GM23248 (cell line): Measurements from ENCODE around the gene ACTG1. TPM values are rescaled to one million over a fixed set of nuclear protein-coding genes. Genes with fewer than 3 reads are reported as not detected.

Experiments
- DNase-seq: peaks from one replicate; pipeline ENCODE4 v3.0.0-alpha.2; 2015
- H2AFZ ChIP-seq: fragments of 200-600 bp; sonication (generic); 2 replicates; pipeline ENCODE4 v1.6.1; 2016; ENCODE audit warnings: antibody characterized with exemption
- H3F3A ChIP-seq: fragments of 200-600 bp; sonication (generic); 2 replicates; pipeline ENCODE4 v1.6.1; 2016; ENCODE audit warnings: mild to moderate bottlenecking, antibody characterized with exemption, mixed run types; ENCODE audit not compliant: insufficient read depth
- H3K27ac ChIP-seq: fragments of 200-600 bp; sonication (generic); 2 replicates; pipeline ENCODE4 v1.5.1; 2016; ENCODE audit warnings: mild to moderate bottlenecking
- H3K27me3 ChIP-seq: fragments of 200-600 bp; sonication (generic); replicated peaks from 2 replicates; pipeline ENCODE4 v1.6.1; 2016; ENCODE audit warnings: mild to moderate bottlenecking; ENCODE audit not compliant: insufficient read depth
- H3K36me3 ChIP-seq: fragments of 200-600 bp; sonication (generic); 2 replicates; pipeline ENCODE4 v1.6.1; 2016; ENCODE audit warnings: low read depth, mild to moderate bottlenecking
- H3K4me1 ChIP-seq: fragments of 200-600 bp; sonication (generic); 2 replicates; pipeline ENCODE4 v1.6.1; 2016; ENCODE audit warnings: mild to moderate bottlenecking; ENCODE audit not compliant: insufficient read depth
- H3K4me2 ChIP-seq: fragments of 200-600 bp; sonication (generic); one replicate; pipeline ENCODE4 v1.6.1; 2016; ENCODE audit warnings: mild to moderate bottlenecking; ENCODE audit not compliant: unreplicated experiment
- H3K4me3 ChIP-seq: fragments of 200-600 bp; sonication (generic); 2 replicates; pipeline ENCODE4 v1.5.1; 2016; ENCODE audit warnings: mild to moderate bottlenecking
- H3K79me2 ChIP-seq: fragments of 200-600 bp; sonication (generic); 2 replicates; pipeline ENCODE4 v1.6.1; 2016; ENCODE audit warnings: mild to moderate bottlenecking; ENCODE audit not compliant: insufficient read depth
- H3K9ac ChIP-seq: fragments of 200-600 bp; sonication (generic); 2 replicates; pipeline ENCODE4 v1.6.1; 2016; ENCODE audit warnings: mild to moderate bottlenecking
- H3K9me2 ChIP-seq: fragments of 200-600 bp; sonication (generic); 2 replicates; pipeline ENCODE4 v1.6.1; 2016; ENCODE audit warnings: mixed run types, mild to moderate bottlenecking, moderate library complexity; ENCODE audit not compliant: insufficient read depth
- H3K9me3 ChIP-seq: fragments of 200-600 bp; sonication (generic); one replicate; pipeline ENCODE4 v1.6.1; 2017; ENCODE audit warnings: low read depth
- H4K20me1 ChIP-seq: fragments of 200-600 bp; sonication (generic); 2 replicates; pipeline ENCODE4 v1.6.0; 2016; ENCODE audit not compliant: insufficient read depth
- EZH2 ChIP-seq: fragments of 200-600 bp; sonication (generic); IDR thresholded peaks from 2 replicates; pipeline ENCODE4 v1.6.1; 2018; ENCODE audit warnings: antibody characterized with exemption, mild to moderate bottlenecking; ENCODE audit not compliant: insufficient read depth, poor library complexity, severe bottlenecking
- EZH2phosphoT487 ChIP-seq: fragments of 200-600 bp; sonication (generic); IDR thresholded peaks from 2 replicates; pipeline ENCODE4 v1.6.1; 2018; ENCODE audit warnings: antibody characterized with exemption, moderate library complexity, mild to moderate bottlenecking, low read depth; ENCODE audit not compliant: insufficient read depth
- WGBS, 2 experiments: methylation state at CpG; one replicate each; pipeline ENCODE4 v1.1.6; 2015 to 2017; ENCODE audit warnings: low lambda C conversion rate in 2 of 2, low coverage in 1 of 2; ENCODE audit errors: missing lambda C conversion rate in 2 of 2; 5-methylcytosine and 5-hydroxymethylcytosine counted together
- in situ Hi-C: fragments of 300-500 bp; cut with MboI; formaldehyde crosslinking; loops from 2 replicates; pipeline ENCODE4 v1.15.0; 2020
- polyA plus RNA-seq: library from polyadenylated mRNA; unstranded; fragments of >200 nt; fragmentation: Nextera tagmentation; extraction: Ambion mirVana; gene quantifications from 2 replicates; pipeline ENCODE4 v1.2.1, GENCODE V29; 2016
- total RNA-seq: library from RNA; depleted of rRNA; stranded (reverse); fragments of >200 nt; shearing (Covaris generic); gene quantifications from 2 replicates; pipeline ENCODE4 v1.2.3, GENCODE V29; 2014

ACTG1 gene
- total and polyA plus RNA-seq, 2 experiments from 2014 or later = 3,778 to 9,349 TPM

DNA sequence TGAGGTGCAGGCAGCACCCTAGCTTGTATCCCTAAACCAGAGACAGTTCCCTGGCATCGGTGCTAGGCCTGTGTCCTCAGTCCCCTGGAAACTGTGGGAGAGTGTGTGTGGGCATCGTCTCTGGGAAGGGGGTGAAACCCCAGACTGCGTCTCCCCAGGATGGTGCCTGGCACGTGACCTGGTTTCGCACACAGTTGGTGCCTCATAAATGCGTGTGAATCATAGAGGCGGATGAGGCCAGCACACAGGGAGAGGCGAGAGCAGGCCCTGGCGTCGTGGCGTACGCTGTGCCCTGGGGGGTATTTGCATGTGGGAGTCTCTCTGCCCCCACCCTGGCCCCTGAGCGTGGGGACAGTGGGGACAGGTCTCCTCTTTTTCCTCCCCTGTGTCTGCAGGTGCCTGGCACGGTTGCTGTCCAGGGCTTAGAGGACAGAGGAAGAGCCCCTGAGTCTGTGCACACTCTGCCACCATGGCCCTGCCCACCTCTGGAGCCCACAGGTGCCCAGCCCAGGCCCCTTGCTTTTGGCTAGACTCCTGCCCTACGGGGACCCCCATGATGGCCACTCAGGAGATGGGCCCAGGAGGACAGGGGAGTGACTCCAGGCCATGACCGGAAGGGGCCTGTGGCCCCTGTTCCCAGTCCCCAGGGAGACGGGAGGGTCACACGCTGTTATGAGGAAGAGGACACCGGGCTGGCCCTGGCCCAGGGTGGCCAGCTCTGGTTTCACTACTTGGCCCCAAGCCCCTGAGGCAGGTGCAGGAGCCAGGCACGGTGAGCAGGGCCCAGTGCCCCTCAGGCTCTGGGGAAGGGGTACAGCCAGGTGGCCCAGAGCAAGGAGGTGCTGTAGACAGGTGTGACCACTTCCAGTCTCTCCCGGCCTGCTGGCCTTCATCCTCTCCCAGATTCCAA, 14.3 kb upstream of the ACTG1 start:
- H3F3A ChIP-seq = no peaks in the 10 kb centered on the region
- no peak overlapping the region for H2AFZ ChIP-seq
- no peaks in the 10 kb centered on the region for H3K9me3 ChIP-seq
- H3K79me2 ChIP-seq = no peaks in the 10 kb centered on the region
- H3K4me2 ChIP-seq = no peak overlapping the region
- H3K9me2 ChIP-seq = no peaks in the 10 kb centered on the region
- in situ Hi-C loops = no loop called here
- no peak overlapping the region for H3K4me3 ChIP-seq
- peaks cover 10% of the 10 kb centered on the region; the same call in 1 of the 2 replicates for H3K4me1 ChIP-seq
- whole genome bisulfite sequencing, 2 experiments = 87 to 89% methylated on average over 20 to 21 of the region's 21 CpGs
- DNase-seq = no peak
- H3K36me3 ChIP-seq = no peaks in the 10 kb centered on the region
- no peak overlapping the region for H3K27ac ChIP-seq
- H4K20me1 ChIP-seq = no peaks in the 10 kb centered on the region
- H3K9ac ChIP-seq = no peak overlapping the region
- TF ChIP-seq EZH2 (no peak), EZH2phosphoT487 (no peak)
- H3K27me3 ChIP-seq = no peaks in the 10 kb centered on the region

DNA sequence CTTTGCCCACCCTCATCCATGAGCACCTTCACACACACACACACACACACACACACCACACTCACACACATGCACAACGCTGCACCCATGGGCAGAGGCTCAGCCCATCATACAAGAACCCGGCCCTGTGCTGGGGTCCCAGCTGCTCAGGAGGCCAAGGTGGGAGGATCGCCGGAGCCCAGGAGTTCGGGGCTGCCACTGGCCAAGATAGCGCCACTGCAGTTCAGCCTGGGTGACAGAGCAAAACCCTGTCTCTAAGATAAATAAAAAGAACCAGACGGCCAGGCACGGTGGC, 12.2 kb upstream of the ACTG1 start:
- Histone ChIP-seq H3K9me2 (no peaks in the 10 kb centered on the region), H3K27me3 (no peaks in the 10 kb centered on the region), H4K20me1 (no peaks in the 10 kb centered on the region), H3K9me3 (no peaks in the 10 kb centered on the region), H3K4me3 (no peak overlapping the region), H3K27ac (no peak overlapping the region), H3K36me3 (no peaks in the 10 kb centered on the region), H3K4me1 (peaks cover 10% of the 10 kb centered on the region; the same call in 1 of the 2 replicates), H3K4me2 (no peak overlapping the region), H3K9ac (no peak overlapping the region), H3K79me2 (no peaks in the 10 kb centered on the region), H2AFZ (no peak overlapping the region), H3F3A (peaks cover 11% of the 10 kb centered on the region; the same call in 1 of the 2 replicates)
- TF ChIP-seq EZH2 (no peak), EZH2phosphoT487 (no peak)
- in situ Hi-C loops = no loop called here
- WGBS, 2 experiments = 70 to 72% methylated on average over 8 of the region's 8 CpGs
- no peak for DNase-seq

DNA sequence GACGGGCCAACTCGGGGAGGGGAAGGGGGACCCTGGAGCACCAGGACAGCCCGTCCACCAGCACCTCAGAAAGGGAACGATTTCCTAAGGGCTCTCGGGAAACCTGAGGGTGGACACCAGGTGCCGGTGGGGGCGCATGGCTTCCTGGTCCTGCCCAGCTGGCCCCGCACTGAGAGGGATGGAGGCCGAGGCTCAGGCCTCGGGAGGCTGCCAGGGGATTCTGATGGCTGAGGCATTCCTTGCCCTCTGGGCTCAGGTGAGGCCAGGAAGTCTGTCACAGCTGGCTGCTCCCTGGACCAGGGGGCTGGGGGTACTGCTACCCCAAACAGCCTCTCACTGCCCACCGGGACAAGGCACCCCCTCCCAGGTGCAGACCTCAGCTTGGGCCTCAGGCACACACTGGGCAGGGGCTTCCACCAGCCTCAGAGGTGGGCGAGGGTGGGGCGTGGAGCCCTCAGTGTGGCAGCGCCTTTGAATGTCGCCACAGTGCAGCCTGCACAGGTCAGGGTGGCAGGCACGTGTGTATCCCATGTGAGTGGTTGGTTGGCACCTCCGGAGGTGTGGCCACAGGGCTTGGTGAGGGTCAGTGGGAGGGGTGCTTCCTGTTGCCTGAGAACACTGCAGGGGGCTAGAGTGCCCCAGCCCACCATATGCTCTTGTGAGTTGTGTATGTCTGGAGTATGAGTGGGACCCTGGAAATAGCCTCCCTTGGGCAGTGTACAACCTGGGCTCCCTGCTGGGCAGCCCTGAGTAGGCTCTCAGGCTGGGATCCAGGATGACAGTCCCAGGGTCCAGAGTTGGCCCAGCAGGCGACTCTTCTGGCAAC, 11.7 kb upstream of the ACTG1 start:
- 71 to 79% methylated on average over 13 to 18 of the region's 18 CpGs for WGBS, 2 experiments
- Histone ChIP-seq H3K27me3 (no peaks in the 10 kb centered on the region), H2AFZ (no peak overlapping the region), H3K4me3 (no peak overlapping the region), H3F3A (peaks cover 11% of the 10 kb centered on the region; the same call in 1 of the 2 replicates), H3K4me2 (no peak overlapping the region), H3K4me1 (peaks cover 10% of the 10 kb centered on the region; the same call in 1 of the 2 replicates), H3K36me3 (no peaks in the 10 kb centered on the region), H4K20me1 (no peaks in the 10 kb centered on the region), H3K27ac (no peak overlapping the region), H3K9me3 (no peaks in the 10 kb centered on the region), H3K9me2 (no peaks in the 10 kb centered on the region), H3K9ac (no peak overlapping the region), H3K79me2 (no peaks in the 10 kb centered on the region)
- in situ Hi-C loops = no loop called here
- DNase-seq = no peak
- TF ChIP-seq EZH2 (no peak), EZH2phosphoT487 (no peak)

DNA sequence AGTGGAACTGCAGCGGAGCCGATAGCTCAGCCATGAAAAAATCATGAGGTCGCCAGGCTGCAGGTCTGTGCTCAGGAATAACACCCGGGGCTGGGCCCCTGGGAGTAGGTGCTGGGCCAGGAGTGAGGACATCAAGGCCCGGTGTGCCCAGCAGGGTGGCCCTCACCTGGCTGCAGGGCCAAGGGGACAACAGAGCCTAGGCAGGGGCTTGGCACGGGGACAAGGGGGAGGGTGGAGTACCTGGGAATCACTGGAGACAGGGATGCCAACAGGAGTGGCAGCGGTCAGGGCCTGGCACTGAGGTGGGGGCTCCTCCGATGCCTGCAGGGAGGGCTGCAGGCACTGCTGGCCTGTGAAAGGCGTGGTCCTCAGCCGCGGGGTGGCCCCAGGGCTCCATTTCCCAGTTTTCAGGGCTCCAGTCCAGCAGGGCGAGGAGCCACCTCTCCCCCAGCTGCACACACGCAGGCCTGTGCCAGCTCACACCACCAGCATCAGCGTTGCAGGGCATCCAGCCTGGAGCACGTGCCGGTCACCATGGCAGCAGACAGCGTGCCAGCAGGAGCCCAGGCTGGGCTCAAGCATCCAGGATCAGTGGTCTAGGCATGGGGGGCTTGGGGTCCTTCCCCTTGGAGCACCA, 10.9 kb upstream of the ACTG1 start:
- peaks cover 17% of the 10 kb centered on the region; the same call in 1 of the 2 replicates for H3K4me1 ChIP-seq
- in situ Hi-C loops = no loop called here
- no peak overlapping the region for H2AFZ ChIP-seq
- peak overlapping the region; percentile 38 for H3K9ac ChIP-seq
- no peaks in the 10 kb centered on the region for H3K27me3 ChIP-seq
- H3K36me3 ChIP-seq = no peaks in the 10 kb centered on the region
- H3K4me2 ChIP-seq = peak overlapping the region; percentile 10
- H4K20me1 ChIP-seq = no peaks in the 10 kb centered on the region
- TF ChIP-seq EZH2phosphoT487 = no peak
- no peak for TF ChIP-seq EZH2
- no peaks in the 10 kb centered on the region for H3K9me2 ChIP-seq
- WGBS, 2 experiments = 11 to 12% methylated on average over 15 to 16 of the region's 17 CpGs
- no peak overlapping the region for H3K4me3 ChIP-seq
- H3F3A ChIP-seq = peaks cover 11% of the 10 kb centered on the region; the same call in 1 of the 2 replicates
- H3K27ac ChIP-seq = no peak overlapping the region
- H3K9me3 ChIP-seq = no peaks in the 10 kb centered on the region
- peak; percentile 89 for DNase-seq
- H3K79me2 ChIP-seq = no peaks in the 10 kb centered on the region
